Fibroblast of villous mesenchyme (primary cell): ENCODE data around the gene PDE4D. TPM values are rescaled to one million over a fixed set of nuclear protein-coding genes. Genes with fewer than 3 reads are reported as not detected.

ENCODE experiments used
- DNase-seq: peaks from one replicate; pipeline ENCODE4 v3.0.0-alpha.2; 2010; ENCODE audit warnings: low read depth
- H3K4me3 ChIP-seq: 2 replicates; pipeline ENCODE4 v1.5.1; 2011; ENCODE audit warnings: low read depth, mild to moderate bottlenecking, low read length
- total RNA-seq: library from RNA; depleted of rRNA; stranded (reverse); fragments of >200 nt; gene quantifications from 2 replicates; pipeline ENCODE4 v1.2.3, GENCODE V29; 2012
- TF ChIP-seq, protein P1 (sequence below): IDR thresholded peaks from 2 replicates; pipeline ENCODE4 v1.5.1; 2012; ENCODE audit warnings: low read depth, mild to moderate bottlenecking, low read length; ENCODE audit not compliant: insufficient read depth

PDE4D gene
- total RNA-seq, 1 donor, result 6.0 TPM

DNA sequence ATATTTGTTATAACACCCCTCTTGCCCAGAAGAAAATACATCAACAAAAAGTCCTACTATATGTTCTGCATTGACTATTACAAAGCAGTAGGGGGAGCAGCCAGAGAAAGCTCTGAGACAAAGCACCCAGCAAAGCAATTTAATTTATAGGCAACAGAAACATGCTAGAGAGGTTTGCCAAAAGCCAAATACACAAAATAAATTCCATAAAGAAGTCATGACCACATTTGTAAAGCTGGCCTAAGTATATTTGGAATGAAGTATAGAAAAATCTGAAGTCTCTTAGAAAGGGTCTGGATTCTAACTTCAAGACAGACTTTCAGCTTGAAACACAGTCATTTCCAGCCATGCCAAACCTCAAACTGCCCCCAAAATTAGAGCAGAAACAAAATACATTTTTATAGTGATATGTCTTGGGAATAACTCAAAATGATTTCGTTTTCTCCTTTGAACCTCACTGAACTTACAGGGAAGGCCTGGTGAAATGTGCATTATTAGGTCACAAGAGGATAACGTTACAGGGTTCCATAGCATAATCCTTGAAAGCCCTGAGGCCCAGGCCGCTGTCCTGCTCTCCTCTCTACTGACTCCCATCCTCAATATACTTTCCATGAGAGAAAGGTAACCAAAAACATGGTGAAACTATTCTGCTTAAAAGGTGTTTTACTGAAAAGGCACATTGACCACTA, 858.9 kb downstream of the PDE4D start:
- TF ChIP-seq, protein P1, sequence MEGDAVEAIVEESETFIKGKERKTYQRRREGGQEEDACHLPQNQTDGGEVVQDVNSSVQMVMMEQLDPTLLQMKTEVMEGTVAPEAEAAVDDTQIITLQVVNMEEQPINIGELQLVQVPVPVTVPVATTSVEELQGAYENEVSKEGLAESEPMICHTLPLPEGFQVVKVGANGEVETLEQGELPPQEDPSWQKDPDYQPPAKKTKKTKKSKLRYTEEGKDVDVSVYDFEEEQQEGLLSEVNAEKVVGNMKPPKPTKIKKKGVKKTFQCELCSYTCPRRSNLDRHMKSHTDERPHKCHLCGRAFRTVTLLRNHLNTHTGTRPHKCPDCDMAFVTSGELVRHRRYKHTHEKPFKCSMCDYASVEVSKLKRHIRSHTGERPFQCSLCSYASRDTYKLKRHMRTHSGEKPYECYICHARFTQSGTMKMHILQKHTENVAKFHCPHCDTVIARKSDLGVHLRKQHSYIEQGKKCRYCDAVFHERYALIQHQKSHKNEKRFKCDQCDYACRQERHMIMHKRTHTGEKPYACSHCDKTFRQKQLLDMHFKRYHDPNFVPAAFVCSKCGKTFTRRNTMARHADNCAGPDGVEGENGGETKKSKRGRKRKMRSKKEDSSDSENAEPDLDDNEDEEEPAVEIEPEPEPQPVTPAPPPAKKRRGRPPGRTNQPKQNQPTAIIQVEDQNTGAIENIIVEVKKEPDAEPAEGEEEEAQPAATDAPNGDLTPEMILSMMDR, result peak; percentile 79
- H3K4me3 ChIP-seq, result no peak overlapping the region
- DNase-seq, result peak; percentile 78

GRCh38 chr5:59027145-59027907, 866.2 kb downstream of the PDE4D start:
- TF ChIP-seq, protein P1, result no peak
- no peak for DNase-seq
- H3K4me3 ChIP-seq, result no peak overlapping the region

DNA sequence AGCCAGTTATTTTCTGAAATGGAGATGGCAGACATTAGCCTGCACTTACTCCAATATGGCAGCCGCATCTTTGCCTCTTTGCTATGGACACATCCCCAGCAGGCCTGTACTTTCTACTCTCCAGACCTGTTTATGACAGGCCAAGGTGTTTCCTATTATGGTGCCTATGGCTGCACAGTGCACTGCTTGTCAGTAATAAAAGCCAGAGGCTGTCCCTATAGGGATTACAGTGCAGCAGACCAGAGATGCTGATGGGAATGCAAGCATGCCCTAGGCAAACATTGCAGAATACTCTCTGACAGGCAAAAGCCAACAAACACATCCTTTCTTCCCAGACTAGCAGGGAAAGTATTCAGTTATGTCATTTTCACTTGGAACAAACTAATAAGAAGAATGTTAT, 867.8 kb downstream of the PDE4D start:
- TF ChIP-seq, protein P1, result no peak
- no peak overlapping the region for H3K4me3 ChIP-seq
- DNase-seq, result peak; percentile 37

DNA sequence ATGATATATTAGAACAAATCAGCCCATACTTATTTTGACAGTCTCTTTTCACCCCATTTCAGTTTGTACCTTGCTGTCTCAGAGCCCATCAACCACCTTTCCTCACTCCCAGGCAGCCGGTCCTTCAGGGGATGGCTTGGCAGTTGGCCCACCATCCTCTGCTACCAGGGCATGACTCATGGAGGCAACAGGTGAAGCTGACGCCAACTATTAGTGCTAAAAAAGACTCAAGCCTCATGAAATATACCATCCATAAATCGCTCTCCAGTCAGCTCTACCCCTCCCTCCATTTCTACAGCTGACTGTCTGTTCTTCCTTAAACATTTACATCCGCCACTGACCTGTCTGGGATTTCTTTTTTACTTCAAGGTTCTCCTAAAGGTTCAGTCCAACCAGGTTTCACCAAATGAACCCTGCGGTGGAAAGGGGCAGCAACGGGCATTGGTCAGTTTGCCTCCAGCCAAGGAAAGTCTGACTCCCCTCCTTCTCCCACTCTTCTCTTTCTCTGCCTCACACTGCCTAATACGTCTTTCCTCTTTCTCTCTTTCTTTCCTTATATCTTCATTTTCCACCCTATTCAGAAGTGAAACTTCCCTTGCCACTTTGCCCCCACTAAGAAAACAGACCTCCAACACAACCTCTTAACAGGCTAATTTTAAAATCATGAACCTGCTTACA, 871.5 kb downstream of the PDE4D start:
- TF ChIP-seq, protein P1, result no peak
- no peak for DNase-seq

DNA sequence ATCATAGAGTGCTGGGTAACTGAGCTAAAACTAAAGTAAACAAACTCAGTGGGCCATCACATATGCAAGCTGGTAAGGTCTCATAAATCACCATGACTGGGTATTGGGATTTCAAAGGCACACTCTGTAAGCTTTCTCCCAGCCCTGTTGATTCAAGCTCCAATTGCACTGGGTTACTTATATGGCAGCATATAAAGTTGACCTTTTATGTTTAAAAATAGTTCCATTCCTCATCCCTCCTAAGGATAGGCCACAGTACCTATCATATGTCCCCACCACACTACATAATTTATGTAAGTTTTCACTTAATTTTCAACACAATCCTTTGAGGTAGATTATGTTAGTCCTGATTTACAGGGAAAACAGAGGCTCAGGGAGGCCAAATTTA, 872.2 kb downstream of the PDE4D start:
- no peak overlapping the region for H3K4me3 ChIP-seq
- no peak for DNase-seq
- TF ChIP-seq, protein P1, result no peak

More for the DNA sequence above, 871.5 kb downstream of the PDE4D start:
- H3K4me3 ChIP-seq, result no peak overlapping the region

GRCh38 chr5:59020611-59021285, 872.8 kb downstream of the PDE4D start:
- no peak for DNase-seq
- TF ChIP-seq, protein P1, result no peak
- H3K4me3 ChIP-seq, result no peak overlapping the region
